HepG2 (cell line): ENCODE data around the gene NRL. TPM values are rescaled to one million over a fixed set of nuclear protein-coding genes. Genes with fewer than 3 reads are reported as not detected.

Experiments used
- AGO1 ChIP-seq: fragments of 200-400 bp; formaldehyde crosslinking; IDR thresholded peaks from 2 replicates; pipeline ENCODE4 v1.6.1; 2017; ENCODE audit warnings: mild to moderate bottlenecking, low read depth, low read length, moderate library complexity; ENCODE audit not compliant: poor library complexity, severe bottlenecking
- ATF3 ChIP-seq: sonication (generic); formaldehyde crosslinking; IDR thresholded peaks from 2 replicates; pipeline ENCODE4 v1.4.0; 2020; ENCODE audit warnings: missing genetic modification reagents
- ATF7-NPFF ChIP-seq: sonication (generic); formaldehyde crosslinking; IDR thresholded peaks from 2 replicates; pipeline ENCODE4 v1.8.1; 2023; ENCODE audit warnings: mild to moderate bottlenecking, low read depth, missing genetic modification reagents, moderate library complexity
- BORCS8-MEF2B ChIP-seq: sonication (generic); formaldehyde crosslinking; IDR thresholded peaks from 2 replicates; pipeline ENCODE4 v1.8.0; 2022; ENCODE audit warnings: mild to moderate bottlenecking, missing genetic modification reagents
- DRAP1 ChIP-seq: IDR thresholded peaks from 2 replicates; pipeline ENCODE4 v1.6.1; 2016; ENCODE audit warnings: missing genetic modification reagents, missing compliant biosample characterization
- E2F1 ChIP-seq: sonication (generic); formaldehyde crosslinking; IDR thresholded peaks from 2 replicates; pipeline ENCODE4 v1.5.0; 2020; ENCODE audit warnings: missing genetic modification reagents
- KDM3A ChIP-seq: IDR thresholded peaks from 2 replicates; pipeline ENCODE4 v1.6.1; 2018; ENCODE audit warnings: low read depth, missing compliant biosample characterization
- PRDM10 ChIP-seq: sonication (generic); formaldehyde crosslinking; IDR thresholded peaks from 2 replicates; pipeline ENCODE4 v1.4.0; 2020; ENCODE audit warnings: low read depth, missing genetic modification reagents
- SNAI1 ChIP-seq: sonication (generic); formaldehyde crosslinking; IDR thresholded peaks from 2 replicates; pipeline ENCODE4 v1.5.0; 2020; ENCODE audit warnings: mild to moderate bottlenecking, missing genetic modification reagents, borderline replicate concordance
- SYNCRIP ChIP-seq: fragments of 200-400 bp; formaldehyde crosslinking; IDR thresholded peaks from 2 replicates; pipeline ENCODE4 v1.6.1; 2018; ENCODE audit warnings: mild to moderate bottlenecking, low read depth, low read length; ENCODE audit not compliant: insufficient read depth
- ZNF136 ChIP-seq: sonication (generic); formaldehyde crosslinking; IDR thresholded peaks from 2 replicates; pipeline ENCODE4 v1.8.1; 2022; ENCODE audit warnings: low read depth, mild to moderate bottlenecking, moderate library complexity, missing genetic modification reagents
- ZNF468 ChIP-seq: sonication (generic); formaldehyde crosslinking; IDR thresholded peaks from 2 replicates; pipeline ENCODE4 v1.8.0; 2022; ENCODE audit warnings: mild to moderate bottlenecking, moderate library complexity, missing genetic modification reagents
- ZNF549 ChIP-seq: sonication (generic); formaldehyde crosslinking; IDR thresholded peaks from 2 replicates; pipeline ENCODE4 v1.5.0; 2020; ENCODE audit warnings: missing genetic modification reagents
- ZNF687 ChIP-seq: sonication (generic); formaldehyde crosslinking; IDR thresholded peaks from 2 replicates; pipeline ENCODE4 v1.5.1; 2020; ENCODE audit warnings: mild to moderate bottlenecking, missing genetic modification reagents, moderate library complexity
- ZNF7 ChIP-seq: IDR thresholded peaks from 2 replicates; pipeline ENCODE4 v1.6.1; 2016; ENCODE audit warnings: missing biosample characterization, missing genetic modification reagents
- ZNF740 ChIP-seq: sonication (generic); formaldehyde crosslinking; IDR thresholded peaks from 2 replicates; pipeline ENCODE4 v1.4.0; 2020; ENCODE audit warnings: missing genetic modification reagents
- ZNF790 ChIP-seq: sonication (generic); formaldehyde crosslinking; IDR thresholded peaks from 2 replicates; pipeline ENCODE4 v1.8.0; 2022; ENCODE audit warnings: missing genetic modification reagents, mild to moderate bottlenecking, borderline replicate concordance
- ZNF792 ChIP-seq: IDR thresholded peaks from 2 replicates; pipeline ENCODE4 v1.6.1; 2016
- polyA plus RNA-seq, 8 experiments: library from polyadenylated mRNA; depleted of rRNA in 3 of 8; stranded (reverse) in 7 of 8; unstranded in 1 of 8; fragments of >200 nt; fragmentation: Illumina TruSeq in 4 of 8; extraction: Trizol in 4 of 8; gene quantifications; 2 replicates each; pipeline versions ENCODE4 v1.2.1 to v1.2.3, GENCODE V29; 2011 to 2016; ENCODE audit warnings: low read depth in 4 of 8, missing spikeins in 1 of 8, mixed read lengths in 1 of 8; ENCODE audit not compliant: insufficient read depth in 1 of 8
- total RNA-seq, 5 experiments: library from RNA; depleted of rRNA; stranded (reverse); fragments of >200 nt; fragmentation: Illumina TruSeq; extraction: Trizol; gene quantifications; 2 replicates each; pipeline ENCODE4 v1.2.3, GENCODE V29; 2016; ENCODE audit warnings: low read depth in 1 of 5

Gene NRL
- total and polyA plus RNA-seq, 2 of the 13 experiments (the other 11 are each of a cell fraction or from before 2014, with no cell fraction given) = 2.5 to 4.7 TPM

- TF ChIP-seq ATF3 (CRISPR knock-in tag) = peak; percentile 66
- TF ChIP-seq E2F1 = peak; percentile 91
- TF ChIP-seq ATF7-NPFF (CRISPR knock-in tag) = peak; percentile 100
- TF ChIP-seq ZNF790 (CRISPR knock-in tag) = no peak
- TF ChIP-seq PRDM10 (CRISPR knock-in tag) = peak; percentile 58; the same call in 1 of the 2 replicates
- peak; percentile 78 for TF ChIP-seq AGO1
- peak; percentile 68; the same call in 1 of the 2 replicates for TF ChIP-seq ZNF549
- TF ChIP-seq ZNF136 = peak; percentile 82
- TF ChIP-seq SNAI1 = peak; percentile 90
- peak; percentile 99 for TF ChIP-seq KDM3A (CRISPR knock-in tag)
- TF ChIP-seq BORCS8-MEF2B (CRISPR knock-in tag) = peak; percentile 98
- no peak for TF ChIP-seq ZNF468 (CRISPR knock-in tag)
- 0 out of 2 replicates have a peak, but pooled peaks have one; percentile 54 for TF ChIP-seq ZNF7
- TF ChIP-seq ZNF792 (CRISPR knock-in tag) = peak; percentile 97
- TF ChIP-seq ZNF740 (CRISPR knock-in tag) = peak; percentile 92
- TF ChIP-seq ZNF687 (CRISPR knock-in tag) = peak; percentile 94
- TF ChIP-seq SYNCRIP = no peak
- TF ChIP-seq DRAP1 (CRISPR knock-in tag) = peak; percentile 100
These were observed 20.6 kb downstream of the NRL start, which contains the start of gene PCK2 (continued) for GRCh38 chr14:24093901-24094840.
